ENCODE data around the gene TMEM187. TPM values are rescaled to one million over a fixed set of nuclear protein-coding genes. Genes with fewer than 3 reads are reported as not detected.

Gene TMEM187
- total and polyA plus RNA-seq, 11 donors, result 3.2 to 11.4 (median 7.2) TPM

DNA sequence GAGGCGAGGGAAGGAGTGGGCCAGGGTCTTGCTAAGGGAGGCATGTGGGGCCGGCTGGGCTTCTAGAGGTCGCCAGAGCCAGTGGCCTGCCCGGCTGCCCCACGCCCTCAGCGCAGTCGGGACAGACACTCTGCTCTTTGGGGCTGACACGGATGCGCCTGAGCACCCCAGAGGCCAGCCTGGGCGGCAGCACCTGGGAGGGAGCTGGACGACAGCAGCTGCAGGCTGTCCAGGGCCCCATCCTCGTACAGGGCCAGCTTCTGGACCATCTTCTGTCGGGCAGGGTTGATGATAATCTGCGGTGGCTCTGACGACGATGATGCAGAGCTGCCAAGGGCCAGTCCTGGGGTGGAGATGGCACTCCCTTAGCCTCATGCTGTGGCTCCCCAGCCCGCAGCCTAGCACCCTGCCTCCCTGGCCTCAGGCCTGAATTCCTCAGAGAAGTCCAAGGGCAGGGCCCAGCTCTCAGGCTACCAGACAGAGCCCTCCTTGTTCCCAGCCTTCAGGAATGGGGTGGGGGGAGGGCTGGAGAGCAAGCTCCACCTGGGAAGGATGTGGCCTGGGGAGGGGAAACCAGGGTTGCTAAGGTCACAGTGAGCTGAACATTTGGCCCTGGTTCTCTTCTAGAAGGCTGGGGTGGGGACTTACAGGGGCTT lies 39.9 kb downstream of the TMEM187 start:
- H3K36me3 ChIP-seq, result peaks cover 0 to 54% (median 0%) of the 10 kb centered on the region in 9 donors
- TF ChIP-seq, protein P1, sequence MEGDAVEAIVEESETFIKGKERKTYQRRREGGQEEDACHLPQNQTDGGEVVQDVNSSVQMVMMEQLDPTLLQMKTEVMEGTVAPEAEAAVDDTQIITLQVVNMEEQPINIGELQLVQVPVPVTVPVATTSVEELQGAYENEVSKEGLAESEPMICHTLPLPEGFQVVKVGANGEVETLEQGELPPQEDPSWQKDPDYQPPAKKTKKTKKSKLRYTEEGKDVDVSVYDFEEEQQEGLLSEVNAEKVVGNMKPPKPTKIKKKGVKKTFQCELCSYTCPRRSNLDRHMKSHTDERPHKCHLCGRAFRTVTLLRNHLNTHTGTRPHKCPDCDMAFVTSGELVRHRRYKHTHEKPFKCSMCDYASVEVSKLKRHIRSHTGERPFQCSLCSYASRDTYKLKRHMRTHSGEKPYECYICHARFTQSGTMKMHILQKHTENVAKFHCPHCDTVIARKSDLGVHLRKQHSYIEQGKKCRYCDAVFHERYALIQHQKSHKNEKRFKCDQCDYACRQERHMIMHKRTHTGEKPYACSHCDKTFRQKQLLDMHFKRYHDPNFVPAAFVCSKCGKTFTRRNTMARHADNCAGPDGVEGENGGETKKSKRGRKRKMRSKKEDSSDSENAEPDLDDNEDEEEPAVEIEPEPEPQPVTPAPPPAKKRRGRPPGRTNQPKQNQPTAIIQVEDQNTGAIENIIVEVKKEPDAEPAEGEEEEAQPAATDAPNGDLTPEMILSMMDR (IDR thresholded peaks at IDR 0.05), result no peak
- TF ChIP-seq POLR2A (IDR thresholded peaks at IDR 0.05), result no peak
- intact Hi-C loops (cut with DNase I), result loop anchor here in 5 of 10 donors (5.0 kb wide), 2 partner anchors 35 to 40 kb away; no protein-coding TSS in a partner anchor
- no peak overlapping the region for H3K4me3 ChIP-seq
- H3K27me3 ChIP-seq, result peaks cover 0 to 38% (median 0%) of the 10 kb centered on the region in 9 donors
- peaks cover 0 to 8% (median 0%) of the 10 kb centered on the region in 12 donors for H3K4me1 ChIP-seq
- WGBS, 4 donors, result 83 to 91% (median 87%) methylated on average over 9 to 17 of the region's 17 CpGs
- H3K27ac ChIP-seq, result no peak overlapping the region
- H3K9me3 ChIP-seq, result no peaks in the 10 kb centered on the region
- no peak for ATAC-seq
- DNase-seq, result no peak

DNA sequence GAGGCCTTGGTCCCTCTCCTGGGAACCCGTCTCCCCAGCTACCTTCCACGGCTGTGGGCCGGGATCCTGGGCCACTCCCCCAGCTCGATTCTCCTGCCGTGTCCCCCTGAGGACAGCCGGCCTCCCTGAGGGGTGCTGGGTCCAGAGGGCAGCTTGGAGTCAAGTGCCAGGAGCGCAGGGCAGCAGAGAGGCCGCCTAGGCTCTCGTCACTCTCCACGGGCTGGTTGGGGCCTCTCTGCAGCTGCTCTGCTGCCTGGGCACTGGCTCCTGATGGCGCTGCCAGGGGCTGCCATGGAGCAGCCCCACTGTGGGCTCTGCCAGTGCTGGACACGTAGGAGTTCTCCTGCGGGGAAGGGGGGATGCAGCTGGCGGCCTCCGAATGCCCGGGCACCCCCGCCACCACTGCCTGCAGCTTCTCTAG lies 40.5 kb downstream of the TMEM187 start:
- Histone ChIP-seq H3K4me1 (peaks cover 0 to 10% (median 0%) of the 10 kb centered on the region in 12 donors), H3K36me3 (peaks cover 0 to 60% (median 0%) of the 10 kb centered on the region in 9 donors), H3K27me3 (peaks cover 0 to 35% (median 0%) of the 10 kb centered on the region in 9 donors), H3K27ac (no peak overlapping the region), H3K4me3 (no peak overlapping the region), H3K9me3 (no peaks in the 10 kb centered on the region)
- WGBS, 4 donors, result 78 to 83% (median 81%) methylated on average over 10 to 17 of the region's 17 CpGs
- TF ChIP-seq, protein P1 (IDR thresholded peaks at IDR 0.05), result no peak
- TF ChIP-seq POLR2A (IDR thresholded peaks at IDR 0.05), result no peak
- intact Hi-C loops (cut with DNase I), result loop anchor here in 5 of 10 donors (5.0 kb wide), 2 partner anchors 34 to 39 kb away; no protein-coding TSS in a partner anchor
- no peak for ATAC-seq
- no peak for DNase-seq

DNA sequence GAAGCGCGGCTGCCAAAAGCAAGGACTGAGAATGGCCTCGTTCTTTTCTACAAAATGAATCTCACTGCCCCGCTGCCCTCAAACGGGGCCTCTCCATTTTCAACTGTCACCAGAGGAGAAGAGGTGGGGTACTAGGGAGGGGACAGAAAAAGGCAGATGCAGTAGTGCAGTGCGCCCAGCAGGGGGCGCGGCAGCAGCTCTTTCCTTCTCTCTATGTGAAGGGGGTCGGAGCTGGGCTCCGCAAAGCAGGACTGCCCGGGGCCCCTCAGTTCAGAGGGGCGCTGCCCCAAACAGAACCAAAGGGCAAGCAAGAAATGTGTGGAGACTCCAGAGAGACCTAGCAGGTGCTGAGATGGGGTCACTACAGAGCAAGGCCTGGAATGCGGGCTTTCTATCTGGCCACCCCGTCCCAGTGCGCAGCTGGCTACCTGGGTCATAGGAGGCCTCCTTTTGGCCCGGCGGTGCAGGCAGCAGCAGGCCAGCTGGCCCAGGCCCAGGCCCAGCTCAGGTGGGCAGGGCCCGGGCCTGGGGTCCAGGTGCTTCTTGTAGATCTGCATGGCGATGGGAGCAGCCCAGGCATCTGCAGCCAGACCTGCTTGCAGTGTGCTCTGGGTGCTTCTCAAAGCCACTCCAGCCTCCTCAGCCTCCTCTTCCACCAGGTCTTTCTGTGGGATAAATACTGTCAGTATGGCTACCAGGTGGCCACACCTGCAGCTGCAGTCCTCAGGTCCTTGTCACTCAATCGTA lies 41.2 kb downstream of the TMEM187 start:
- H3K36me3 ChIP-seq, result peaks cover 0 to 62% (median 3%) of the 10 kb centered on the region in 9 donors
- H3K27ac ChIP-seq, result no peak overlapping the region
- peak in 3 of 4 donors; percentile 47 to 75 (median 69) for ATAC-seq
- H3K4me1 ChIP-seq, result peaks cover 0 to 13% (median under 1%) of the 10 kb centered on the region in 12 donors
- H3K4me3 ChIP-seq, result no peak overlapping the region
- WGBS, 4 donors, result 40 to 53% (median 43%) methylated on average over 16 to 20 of the region's 20 CpGs
- peak in 1 of 5 donors; percentile 65 for DNase-seq
- intact Hi-C loops (cut with DNase I), result loop anchor here in 5 of 10 donors (5.0 kb wide), 2 partner anchors 34 to 39 kb away; no protein-coding TSS in a partner anchor
- H3K9me3 ChIP-seq, result no peaks in the 10 kb centered on the region
- peaks cover 0 to 35% (median 0%) of the 10 kb centered on the region in 9 donors for H3K27me3 ChIP-seq
- TF ChIP-seq POLR2A (IDR thresholded peaks at IDR 0.05), result no peak
- TF ChIP-seq, protein P1 (IDR thresholded peaks at IDR 0.05), result peak; percentile 73 to 97 (median 80)

Measured in heart left ventricle (tissue), 16 donors.